Fibroblast of lung (primary cell): Measurements from ENCODE around the gene AGTPBP1.

ENCODE experiments used
- EZH2 ChIP-seq: IDR thresholded peaks from 2 replicates; pipeline ENCODE4 v1.5.1; 2012; ENCODE audit warnings: low read length, control low read depth, mild to moderate bottlenecking; ENCODE audit errors: missing control alignments
- TF ChIP-seq, protein P1 (sequence below), 2 donors: IDR thresholded peaks in 1 of 2; conservative IDR thresholded peaks in 1 of 2; 1 replicate in 1 of 2; 2 replicates in 1 of 2; pipeline ENCODE4 v1.5.1; 2011 to 2012; ENCODE audit warnings: low read length in 2 of 2, control low read depth in 1 of 2, inconsistent platforms in 1 of 2, low read depth in 1 of 2, mild to moderate bottlenecking in 1 of 2

DNA sequence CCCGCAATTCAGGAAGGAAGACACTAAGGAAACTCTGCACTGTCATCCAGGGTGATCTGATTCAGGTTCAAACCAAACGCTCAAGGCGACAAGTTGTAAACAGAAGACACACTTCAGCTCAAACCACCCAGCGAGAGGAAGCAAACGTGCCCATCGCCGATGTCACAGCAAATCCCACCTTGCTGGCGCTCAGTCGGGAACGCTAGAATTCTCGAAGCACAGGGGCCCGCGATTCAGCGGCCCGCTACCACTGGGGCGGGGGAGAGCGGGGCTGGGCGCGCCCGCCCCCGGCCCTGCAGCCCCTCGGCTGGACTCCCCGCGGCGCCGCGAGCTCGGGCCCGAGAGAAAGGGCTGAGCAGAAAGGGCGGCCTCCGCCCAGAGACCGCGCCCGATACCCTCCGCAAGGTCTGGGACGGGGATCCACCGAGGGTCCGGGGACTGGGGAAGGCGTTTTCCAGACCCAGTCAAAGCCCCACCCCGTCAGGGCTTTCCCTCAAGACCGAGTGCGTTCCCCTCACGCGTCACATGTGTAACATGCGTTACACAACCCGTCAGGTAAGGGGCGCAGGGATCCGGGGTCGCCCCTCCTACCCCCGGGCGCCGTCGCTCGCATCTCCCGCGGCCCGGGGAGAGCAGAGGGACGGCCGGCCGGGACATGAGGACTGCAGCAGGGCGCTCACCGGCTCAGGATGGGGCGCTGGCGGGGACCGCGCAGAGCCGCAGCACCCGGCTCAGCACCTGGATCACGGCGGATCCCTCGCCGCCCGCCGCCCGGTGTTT, 469 bp downstream of the AGTPBP1 start:
- TF ChIP-seq, protein P1, sequence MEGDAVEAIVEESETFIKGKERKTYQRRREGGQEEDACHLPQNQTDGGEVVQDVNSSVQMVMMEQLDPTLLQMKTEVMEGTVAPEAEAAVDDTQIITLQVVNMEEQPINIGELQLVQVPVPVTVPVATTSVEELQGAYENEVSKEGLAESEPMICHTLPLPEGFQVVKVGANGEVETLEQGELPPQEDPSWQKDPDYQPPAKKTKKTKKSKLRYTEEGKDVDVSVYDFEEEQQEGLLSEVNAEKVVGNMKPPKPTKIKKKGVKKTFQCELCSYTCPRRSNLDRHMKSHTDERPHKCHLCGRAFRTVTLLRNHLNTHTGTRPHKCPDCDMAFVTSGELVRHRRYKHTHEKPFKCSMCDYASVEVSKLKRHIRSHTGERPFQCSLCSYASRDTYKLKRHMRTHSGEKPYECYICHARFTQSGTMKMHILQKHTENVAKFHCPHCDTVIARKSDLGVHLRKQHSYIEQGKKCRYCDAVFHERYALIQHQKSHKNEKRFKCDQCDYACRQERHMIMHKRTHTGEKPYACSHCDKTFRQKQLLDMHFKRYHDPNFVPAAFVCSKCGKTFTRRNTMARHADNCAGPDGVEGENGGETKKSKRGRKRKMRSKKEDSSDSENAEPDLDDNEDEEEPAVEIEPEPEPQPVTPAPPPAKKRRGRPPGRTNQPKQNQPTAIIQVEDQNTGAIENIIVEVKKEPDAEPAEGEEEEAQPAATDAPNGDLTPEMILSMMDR (conservative IDR thresholded peaks at IDR 0.05 in 1 of 2, IDR thresholded peaks at IDR 0.05 in 1 of 2; ENCODE audit: low read depth in 1 of 2, low read length in 2 of 2), result no peak
- no peak for TF ChIP-seq EZH2
